IMR-90 (cell line): ENCODE measurements around the gene OR8G5. TPM values are rescaled to one million over a fixed set of nuclear protein-coding genes. Genes with fewer than 3 reads are reported as not detected.

ENCODE experiments used
- ATAC-seq: fragments of 200-7000 bp; cut with Tn5 transposase; 2 replicates; pipeline ENCODE4 v1.9.1; 2020; ENCODE audit warnings: low read depth, mild to moderate bottlenecking, moderate library complexity
- BruUV-seq: library from RNA; stranded (reverse); fragments of 400-500 nt; replicated peaks from 2 replicates; lab custom pipeline; 2021; lab: Mats Ljungman, UMichigan
- CTCF ChIA-PET: fragments of 300-600 bp; formaldehyde crosslinking; extraction: SDS; loops from one replicate; lab custom pipeline; 2021; ENCODE audit warnings: antibody characterized with exemption; lab: Yijun Ruan, JAX
- POLR2A ChIA-PET: fragments of 300-600 bp; sonication (Branson Sonifier 250); formaldehyde crosslinking; loops from one replicate; lab custom pipeline; 2022; ENCODE audit warnings: antibody characterized with exemption; ENCODE audit not compliant: unreplicated experiment; lab: Charles Lee
- DNase-seq: peaks from one replicate; pipeline ENCODE4 v3.0.0; 2013
- H2AFZ ChIP-seq: replicated peaks from 2 replicates; pipeline ENCODE3; 2013; ENCODE audit warnings: low read length, mild to moderate bottlenecking; ENCODE audit not compliant: poor library complexity
- H2AK5ac ChIP-seq: 2 replicates; pipeline ENCODE4 v1.6.1; 2013; ENCODE audit warnings: low read depth, low read length, inconsistent platforms
- H2AK9ac ChIP-seq: replicated peaks from 2 replicates; pipeline ENCODE3; 2013; ENCODE audit warnings: mild to moderate bottlenecking, low read depth, low read length, moderate library complexity; ENCODE audit not compliant: poor library complexity
- H2BK120ac ChIP-seq: 2 replicates; pipeline ENCODE4 v1.6.1; 2013; ENCODE audit warnings: low read depth, low read length, inconsistent platforms
- H2BK15ac ChIP-seq: 3 replicates; pipeline ENCODE4 v1.6.1; 2013; ENCODE audit warnings: low read depth, low read length, inconsistent platforms
- H2BK20ac ChIP-seq: 2 replicates; pipeline ENCODE4 v1.6.1; 2013; ENCODE audit warnings: low read depth, mild to moderate bottlenecking, inconsistent platforms, low read length, moderate library complexity
- H2BK5ac ChIP-seq: 2 replicates; pipeline ENCODE4 v1.6.1; 2013; ENCODE audit warnings: mild to moderate bottlenecking, low read depth, low read length, inconsistent platforms; ENCODE audit not compliant: poor library complexity, severe bottlenecking
- H3K14ac ChIP-seq: replicated peaks from 2 replicates; pipeline ENCODE4 v1.6.1; 2013; ENCODE audit warnings: low read depth, low read length, inconsistent platforms
- H3K18ac ChIP-seq: 2 replicates; pipeline ENCODE4 v1.6.1; 2013; ENCODE audit warnings: low read depth, low read length, control low read depth
- H3K23ac ChIP-seq: 2 replicates; pipeline ENCODE4 v1.6.1; 2013; ENCODE audit warnings: low read depth, low read length, inconsistent platforms
- H3K27ac ChIP-seq: 2 replicates; pipeline ENCODE4 v1.5.1; 2013; ENCODE audit warnings: mild to moderate bottlenecking, control low read depth, low read length; ENCODE audit not compliant: insufficient read depth
- H3K27me3 ChIP-seq: 2 replicates; pipeline ENCODE4 v1.6.1; 2013; ENCODE audit warnings: low read length; ENCODE audit not compliant: control insufficient read depth, insufficient read depth
- H3K36me3 ChIP-seq: 2 replicates; pipeline ENCODE4 v1.6.1; 2013; ENCODE audit warnings: low read length, mixed read lengths; ENCODE audit not compliant: control insufficient read depth, insufficient read depth
- H3K4ac ChIP-seq: 2 replicates; pipeline ENCODE4 v1.6.1; 2013; ENCODE audit warnings: low read depth, low read length, inconsistent platforms
- H3K4me1 ChIP-seq: 2 replicates; pipeline ENCODE4 v1.6.1; 2013; ENCODE audit warnings: low read length, mixed read lengths; ENCODE audit not compliant: control insufficient read depth, insufficient read depth
- H3K4me2 ChIP-seq: 2 replicates; pipeline ENCODE4 v1.6.1; 2013; ENCODE audit warnings: low read depth, mild to moderate bottlenecking, control low read depth, low read length, moderate library complexity
- H3K4me3 ChIP-seq: 2 replicates; pipeline ENCODE4 v1.5.1; 2013; ENCODE audit warnings: low read depth, mild to moderate bottlenecking, control low read depth, low read length, moderate library complexity; ENCODE audit not compliant: insufficient read depth
- H3K56ac ChIP-seq: 2 replicates; pipeline ENCODE4 v1.6.1; 2013; ENCODE audit warnings: low read length, inconsistent platforms; ENCODE audit not compliant: insufficient read depth; ENCODE audit errors: extremely low read depth
- H3K79me1 ChIP-seq, 2 experiments: 2 replicates each; pipeline ENCODE4 v1.6.1; 2013; ENCODE audit warnings: low read length in 2 of 2, inconsistent platforms in 1 of 2, low read depth in 1 of 2
- H3K9ac ChIP-seq: 2 replicates; pipeline ENCODE4 v1.6.1; 2013; ENCODE audit warnings: low read depth, low read length, control low read depth
- H3K9me1 ChIP-seq: 2 replicates; pipeline ENCODE4 v1.6.1; 2013; ENCODE audit warnings: low read length, inconsistent platforms; ENCODE audit not compliant: insufficient read depth
- H3K9me3 ChIP-seq: 2 replicates; pipeline ENCODE4 v1.6.1; 2013; ENCODE audit warnings: low read length; ENCODE audit not compliant: control insufficient read depth, insufficient read depth
- H4K20me1 ChIP-seq: 2 replicates; pipeline ENCODE4 v1.6.1; 2013; ENCODE audit warnings: low read length, inconsistent platforms; ENCODE audit not compliant: insufficient read depth
- H4K5ac ChIP-seq: 2 replicates; pipeline ENCODE4 v1.6.1; 2013; ENCODE audit warnings: mild to moderate bottlenecking, low read depth, low read length, control low read depth
- H4K8ac ChIP-seq, 2 experiments: 2 replicates each; pipeline ENCODE4 v1.6.1; 2013; ENCODE audit warnings: low read depth in 2 of 2, low read length in 2 of 2, control low read depth in 1 of 2, inconsistent platforms in 1 of 2
- H4K91ac ChIP-seq: 2 replicates; pipeline ENCODE4 v1.6.1; 2013; ENCODE audit warnings: low read depth, low read length, inconsistent platforms; ENCODE audit not compliant: insufficient read depth
- BHLHE40 ChIP-seq: fragments of 150-350 bp; IDR thresholded peaks from 2 replicates; pipeline ENCODE4 v1.6.1; 2016; ENCODE audit warnings: mild to moderate bottlenecking, low read depth, low read length
- CEBPB ChIP-seq: IDR thresholded peaks from 2 replicates; pipeline ENCODE4 v1.6.1; 2012; ENCODE audit warnings: low read depth, low read length, improper control_type of control experiment
- CHD1 ChIP-seq: IDR thresholded peaks from 2 replicates; pipeline ENCODE4 v1.6.1; 2012; ENCODE audit warnings: low read depth, low read length, improper control_type of control experiment
- CTCF ChIP-seq: conservative IDR thresholded peaks from 2 replicates; pipeline ENCODE4 v1.5.1; 2012; ENCODE audit warnings: mild to moderate bottlenecking, low read depth, low read length, improper control_type of control experiment
- FOS ChIP-seq: fragments of 150-350 bp; IDR thresholded peaks from 2 replicates; pipeline ENCODE4 v1.6.1; 2016; ENCODE audit warnings: low read depth, low read length
- MAFK ChIP-seq: IDR thresholded peaks from 2 replicates; pipeline ENCODE4 v1.6.1; 2012; ENCODE audit warnings: low read depth, low read length, improper control_type of control experiment
- MAZ ChIP-seq: IDR thresholded peaks from 2 replicates; pipeline ENCODE4 v1.6.1; 2012; ENCODE audit warnings: low read depth, mild to moderate bottlenecking, low read length, improper control_type of control experiment, moderate library complexity, borderline replicate concordance
- RAD21 ChIP-seq: IDR thresholded peaks from 2 replicates; pipeline ENCODE4 v1.6.1; 2012; ENCODE audit warnings: low read length, improper control_type of control experiment
- RCOR1 ChIP-seq: IDR thresholded peaks from 2 replicates; pipeline ENCODE4 v1.6.1; 2012; ENCODE audit warnings: mild to moderate bottlenecking, low read length, improper control_type of control experiment; ENCODE audit not compliant: insufficient replicate concordance
- RFX5 ChIP-seq: IDR thresholded peaks from 2 replicates; pipeline ENCODE4 v1.8.0; 2012; ENCODE audit warnings: low read depth, mild to moderate bottlenecking, low read length, moderate library complexity
- SMC3 ChIP-seq: fragments of 150-350 bp; IDR thresholded peaks from 2 replicates; pipeline ENCODE4 v1.6.1; 2016; ENCODE audit warnings: low read depth, mild to moderate bottlenecking, antibody characterized with exemption, low read length, moderate library complexity
- WGBS, 2 experiments: methylation state at CpG; one replicate each; pipeline versions ENCODE4 v1.1.5 to v1.1.7; 2013; ENCODE audit warnings: missing lambda C conversion rate in 2 of 2; ENCODE audit not compliant: insufficient read length in 1 of 2; ENCODE audit errors: extremely low coverage in 2 of 2; 5-methylcytosine and 5-hydroxymethylcytosine counted together
- dilution Hi-C: fragments of 300-500 bp; cut with HindIII; formaldehyde crosslinking; loops from one replicate; pipeline ENCODE4 v1.14.3; 2018; ENCODE audit warnings: low sequenced_read_pairs; ENCODE audit not compliant: unreplicated experiment
- in situ Hi-C: fragments of 300-500 bp; cut with MboI; formaldehyde crosslinking; loops from 3 replicates; pipeline ENCODE4 v1.14.3; 2019; ENCODE audit warnings: low sequenced_read_pairs, inconsistent platforms, mixed read lengths
- intact Hi-C: fragments of 100-400 bp; cut with micrococcal nuclease; formaldehyde crosslinking; loops from 2 replicates; pipeline ENCODE4 v1.10.0; 2022
- polyA plus RNA-seq, 3 experiments: library from polyadenylated mRNA; depleted of rRNA; stranded (reverse); fragments of >200 nt; gene quantifications; 2 replicates each; pipeline ENCODE4 v1.2.3, GENCODE V29; 2012; ENCODE audit warnings: low replicate concordance in 1 of 3
- total RNA-seq: library from RNA; depleted of rRNA; stranded (reverse); fragments of >200 nt; gene quantifications from 2 replicates; pipeline ENCODE4 v1.2.3, GENCODE V29; 2012
- TF ChIP-seq, protein P1 (sequence below): fragments of 150-350 bp; IDR thresholded peaks from 2 replicates; pipeline ENCODE4 v1.6.1; 2017; ENCODE audit warnings: mild to moderate bottlenecking, antibody characterized with exemption, low read length, low read depth

Gene OR8G5
- total and polyA plus RNA-seq, 2 of the 4 experiments (the other 2 are of a cell fraction) = not detected

GRCh38 chr11:124311269-124311668 is 55.1 kb downstream of the OR8G5 start:
- DNase-seq (no peak), ATAC-seq (no peak)
- H2AK5ac ChIP-seq = peak overlapping the region; percentile 26; the same call in 1 of the 2 replicates
- dilution Hi-C loops = no loop called here
- H3K14ac ChIP-seq = no peak overlapping the region
- no CpG with 5 or more reads among the region's 5 CpGs for WGBS, 2 experiments
- no peaks in the 10 kb centered on the region for H3K79me1 ChIP-seq
- no peaks in the 10 kb centered on the region for H3K9me1 ChIP-seq
- H2BK15ac ChIP-seq = peak overlapping the region; percentile 76; the same call in 2 of the 3 replicates
- H4K5ac ChIP-seq = no peak overlapping the region
- H4K20me1 ChIP-seq = no peaks in the 10 kb centered on the region
- no peak overlapping the region for H3K23ac ChIP-seq
- peak overlapping the region; percentile 37 for H4K91ac ChIP-seq
- TF ChIP-seq CTCF (no peak), MAZ (no peak), RAD21 (no peak), MAFK (no peak), BHLHE40 (no peak), RFX5 (no peak), FOS (no peak), RCOR1 (no peak), CHD1 (no peak), CEBPB (no peak), SMC3 (no peak)
- TF ChIP-seq, protein P1, sequence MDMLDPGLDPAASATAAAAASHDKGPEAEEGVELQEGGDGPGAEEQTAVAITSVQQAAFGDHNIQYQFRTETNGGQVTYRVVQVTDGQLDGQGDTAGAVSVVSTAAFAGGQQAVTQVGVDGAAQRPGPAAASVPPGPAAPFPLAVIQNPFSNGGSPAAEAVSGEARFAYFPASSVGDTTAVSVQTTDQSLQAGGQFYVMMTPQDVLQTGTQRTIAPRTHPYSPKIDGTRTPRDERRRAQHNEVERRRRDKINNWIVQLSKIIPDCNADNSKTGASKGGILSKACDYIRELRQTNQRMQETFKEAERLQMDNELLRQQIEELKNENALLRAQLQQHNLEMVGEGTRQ = no peak
- no peak overlapping the region for H3K27ac ChIP-seq
- H3K56ac ChIP-seq = no peak overlapping the region
- H4K8ac ChIP-seq = peak overlapping the region in 1 of 2 experiments; percentile 12; a peak in 1 of 4 replicates
- H3K9me3 ChIP-seq = no peaks in the 10 kb centered on the region
- no peaks in the 10 kb centered on the region for H3K27me3 ChIP-seq
- ChIA-PET POLR2A (no interaction called here), CTCF (no interaction called here)
- BruUV-seq = no TSS peak
- peak overlapping the region; percentile 11; the same call in 1 of the 2 replicates for H3K18ac ChIP-seq
- peak overlapping the region; percentile 19; the same call in 1 of the 2 replicates for H3K4ac ChIP-seq
- H3K36me3 ChIP-seq = no peaks in the 10 kb centered on the region
- peaks cover 2% of the 10 kb centered on the region; the same call in 1 of the 2 replicates for H3K4me1 ChIP-seq
- in situ Hi-C loops = loop anchor here (10.0 kb wide), 1 partner anchor 236 kb away; no protein-coding TSS in a partner anchor
- H2AFZ ChIP-seq = no peak overlapping the region
- intact Hi-C loops = no loop called here
- H2BK5ac ChIP-seq = no peak overlapping the region
- no peak overlapping the region for H3K4me2 ChIP-seq
- H3K4me3 ChIP-seq = no peak overlapping the region
- peak overlapping the region; percentile 71 for H2BK20ac ChIP-seq
- peak overlapping the region; percentile 32; the same call in 1 of the 2 replicates for H2BK120ac ChIP-seq
- no peak overlapping the region for H3K9ac ChIP-seq
- H2AK9ac ChIP-seq = no peak overlapping the region
